GM12873 (cell line): Measurements from ENCODE around the gene APH1B.

Experiments used
- CTCF ChIP-seq: IDR thresholded peaks from 2 replicates; pipeline ENCODE4 v1.5.1; 2012; ENCODE audit warnings: low read depth, mild to moderate bottlenecking, moderate library complexity, low read length, control low read depth; ENCODE audit not compliant: insufficient read depth; ENCODE audit errors: missing control alignments

Gene APH1B

GRCh38 chr15:63340353-63340752, 62.9 kb downstream of the APH1B start:
- no peak for TF ChIP-seq CTCF

GRCh38 chr15:63340878-63341277, 63.5 kb downstream of the APH1B start:
- no peak for TF ChIP-seq CTCF

- no peak for TF ChIP-seq CTCF
Observed at GRCh38 chr15:63341898-63342297, 64.5 kb downstream of the APH1B start.

GRCh38 chr15:63344731-63345390, 67.5 kb downstream of the APH1B start:
- no peak for TF ChIP-seq CTCF

GRCh38 chr15:63345391-63345752, 68.0 kb downstream of the APH1B start:
- TF ChIP-seq CTCF, result no peak

GRCh38 chr15:63347074-63347857, 69.9 kb downstream of the APH1B start:
- no peak for TF ChIP-seq CTCF

- no peak for TF ChIP-seq CTCF
Observed at GRCh38 chr15:63348392-63348791, 71.0 kb downstream of the APH1B start.
